K562 (cell line): ENCODE data around the gene B4GALNT2. TPM values are rescaled to one million over a fixed set of nuclear protein-coding genes. Genes with fewer than 3 reads are reported as not detected.

Experiments
- ATAC-seq: fragments of 200-7000 bp; cut with Tn5 transposase; 3 replicates; pipeline ENCODE4 v1.9.1; 2020; ENCODE audit warnings: moderate library complexity
- BruUV-seq: library from RNA; stranded (reverse); fragments of 400-500 nt; replicated peaks from 2 replicates; lab custom pipeline; 2021; lab: Mats Ljungman, UMichigan
- CTCF ChIA-PET: fragments of 300-600 bp; formaldehyde crosslinking; extraction: SDS; loops from one replicate; lab custom pipeline; 2021; ENCODE audit warnings: low intra/inter-chr PET ratio; lab: Yijun Ruan, JAX
- POLR2A ChIA-PET: fragments of 300-600, 350-650 bp; sonication (Branson Sonifier 250); formaldehyde crosslinking; extraction: SDS; loops from one replicate; lab custom pipeline; 2021; ENCODE audit warnings: antibody characterized with exemption, inconsistent platforms; lab: Yijun Ruan, JAX
- DNase-seq, 4 experiments: peaks; one replicate each; pipeline versions ENCODE4 v3.0.0 to v3.0.0-alpha.2; 2011 to 2018; ENCODE audit warnings: low spot score in 3 of 4, mixed read lengths in 3 of 4; ENCODE audit errors: extremely low read depth in 1 of 4
- FAIRE-seq: peaks from 2 replicates; lab custom pipeline; 2011; peaks lifted over from hg19 to GRCh38; lab: Jason Lieb, UNC
- H2AFZ ChIP-seq: 2 replicates; pipeline ENCODE4 v1.6.0; 2011; ENCODE audit warnings: low read depth, low read length, control low read depth, inconsistent platforms
- H3K27ac ChIP-seq: fragments of 200-600 bp; 3 replicates; pipeline ENCODE4 v1.8.0; 2011; ENCODE audit warnings: low read depth, mild to moderate bottlenecking, control low read depth, inconsistent platforms, low read length, moderate library complexity, mixed read lengths; ENCODE audit errors: extremely low read depth
- H3K27me3 ChIP-seq, 2 experiments: fragments of 300-600 bp in 1 of 2; 2 replicates in 1 of 2; 3 replicates in 1 of 2; pipeline versions ENCODE4 v1.6.0 to v1.8.0; 2011; ENCODE audit warnings: inconsistent platforms in 2 of 2, low read length in 2 of 2, mild to moderate bottlenecking in 1 of 2, mixed read lengths in 1 of 2, moderate library complexity in 1 of 2; ENCODE audit not compliant: control insufficient read depth in 2 of 2, insufficient read depth in 2 of 2
- H3K36me3 ChIP-seq: fragments of 300-600 bp; 3 replicates; pipeline ENCODE4 v1.8.0; 2011; ENCODE audit warnings: mild to moderate bottlenecking, low read length, inconsistent platforms; ENCODE audit not compliant: control insufficient read depth, insufficient read depth
- H3K4me1 ChIP-seq, 2 experiments: fragments of 200-600 bp in 1 of 2; replicated peaks in 1 of 2; 2 replicates in 1 of 2; 3 replicates in 1 of 2; pipeline versions ENCODE4 v1.5.1 to v1.8.0; 2011; ENCODE audit warnings: inconsistent platforms in 2 of 2, low read length in 2 of 2, mild to moderate bottlenecking in 1 of 2, mixed read lengths in 1 of 2, moderate library complexity in 1 of 2; ENCODE audit not compliant: control insufficient read depth in 2 of 2, insufficient read depth in 2 of 2
- H3K4me2 ChIP-seq: 2 replicates; pipeline ENCODE4 v1.6.1; 2011; ENCODE audit warnings: low read length, control low read depth, inconsistent platforms, mixed read lengths; ENCODE audit not compliant: insufficient read depth
- H3K4me3 ChIP-seq: fragments of 200-600 bp; sonication (generic), shearing (Covaris generic); 2 replicates; pipeline ENCODE4 v1.5.1; 2016; ENCODE audit warnings: control low read depth, inconsistent platforms
- H3K79me2 ChIP-seq: fragments of 200-600 bp; 3 replicates; pipeline ENCODE4 v1.8.0; 2011; ENCODE audit warnings: low read length, inconsistent platforms; ENCODE audit not compliant: control insufficient read depth, insufficient read depth
- H3K9ac ChIP-seq, 2 experiments: 2 replicates each; pipeline versions ENCODE4 v1.6.0 to v1.6.1; 2011; ENCODE audit warnings: low read depth in 2 of 2, low read length in 2 of 2, control low read depth in 1 of 2, inconsistent platforms in 1 of 2, mild to moderate bottlenecking in 1 of 2, mixed read lengths in 1 of 2; ENCODE audit not compliant: insufficient read depth in 1 of 2
- H3K9me1 ChIP-seq: one replicate; pipeline ENCODE4 v1.6.0; 2011; ENCODE audit warnings: inconsistent platforms, mild to moderate bottlenecking, low read length, moderate library complexity; ENCODE audit not compliant: control insufficient read depth, insufficient read depth
- H3K9me3 ChIP-seq: replicated peaks from 2 replicates; pipeline ENCODE4 v1.5.1; 2011; ENCODE audit warnings: low read depth, low read length, inconsistent platforms; ENCODE audit not compliant: control insufficient read depth, insufficient read depth
- H4K20me1 ChIP-seq: replicated peaks from 2 replicates; pipeline ENCODE4 v1.6.1; 2011; ENCODE audit warnings: low read length, inconsistent platforms, mixed read lengths; ENCODE audit not compliant: control insufficient read depth, insufficient read depth
- ELF1 ChIP-seq: fragments of 200-800 bp; sonication (Bioruptor generic); IDR thresholded peaks from 2 replicates; pipeline ENCODE4 v1.6.1; 2016; ENCODE audit warnings: missing genetic modification characterization, missing compliant biosample characterization
- FOXJ3 ChIP-seq: sonication (generic); formaldehyde crosslinking; IDR thresholded peaks from 2 replicates; pipeline ENCODE4 v1.4.0; 2020; ENCODE audit warnings: mild to moderate bottlenecking, missing genetic modification reagents
- HNRNPL ChIP-seq: fragments of 200-400 bp; formaldehyde crosslinking; IDR thresholded peaks from 2 replicates; pipeline ENCODE4 v1.6.1; 2017; ENCODE audit warnings: low read depth, mild to moderate bottlenecking, low read length
- NCOA4 ChIP-seq: fragments of 450-650 bp; IDR thresholded peaks from 2 replicates; pipeline ENCODE4 v1.6.1; 2018; ENCODE audit warnings: mild to moderate bottlenecking; ENCODE audit not compliant: partially characterized antibody
- NFE2L1 ChIP-seq: fragments of 450-650 bp; IDR thresholded peaks from 2 replicates; pipeline ENCODE4 v1.6.1; 2016; ENCODE audit warnings: missing genetic modification characterization, low read depth, mild to moderate bottlenecking, missing compliant biosample characterization, moderate library complexity, borderline replicate concordance
- POLR2A ChIP-seq: fragments of 450-650 bp; conservative IDR thresholded peaks from 2 replicates; pipeline ENCODE4 v1.6.1; 2016
- RBM15 ChIP-seq: fragments of 200-400 bp; formaldehyde crosslinking; IDR thresholded peaks from 2 replicates; pipeline ENCODE4 v1.6.1; 2018; ENCODE audit warnings: mild to moderate bottlenecking, low read length, moderate library complexity; ENCODE audit not compliant: insufficient read depth
- SIN3A ChIP-seq, 2 experiments: fragments of 150-350 bp in 1 of 2; IDR thresholded peaks; 2 replicates each; pipeline ENCODE4 v1.6.1; 2011 to 2016; ENCODE audit warnings: borderline replicate concordance in 2 of 2, low read depth in 2 of 2, low read length in 2 of 2, mild to moderate bottlenecking in 2 of 2, moderate library complexity in 2 of 2; ENCODE audit not compliant: control insufficient read depth in 1 of 2
- SMC3 ChIP-seq: conservative IDR thresholded peaks from 2 replicates; pipeline ENCODE4 v1.6.1; 2011; ENCODE audit warnings: low read depth, low read length, improper control_type of control experiment; ENCODE audit not compliant: insufficient read depth
- ZBTB43 ChIP-seq: sonication (generic); formaldehyde crosslinking; IDR thresholded peaks from 2 replicates; pipeline ENCODE4 v1.8.0; 2023; ENCODE audit warnings: mild to moderate bottlenecking, missing genetic modification reagents
- ZNF175 ChIP-seq: fragments of 200-800 bp; sonication (Bioruptor generic); IDR thresholded peaks from 2 replicates; pipeline ENCODE4 v1.6.1; 2016; ENCODE audit warnings: low read depth, mild to moderate bottlenecking, missing genetic modification characterization, missing compliant biosample characterization
- ZNF263 ChIP-seq: sonication (generic); formaldehyde crosslinking; IDR thresholded peaks from 2 replicates; pipeline ENCODE4 v1.8.0; 2022; ENCODE audit warnings: mild to moderate bottlenecking, missing genetic modification reagents, borderline replicate concordance
- ZNF512 ChIP-seq: IDR thresholded peaks from 2 replicates; pipeline ENCODE4 v1.6.1; 2016; ENCODE audit warnings: missing genetic modification characterization, missing compliant biosample characterization
- ZNF586 ChIP-seq: fragments of 450-650 bp; formaldehyde crosslinking; conservative IDR thresholded peaks from 2 replicates; pipeline ENCODE4 v1.4.0; 2020; ENCODE audit warnings: mild to moderate bottlenecking, moderate library complexity
- ZNF644 ChIP-seq: fragments of 200-800 bp; sonication (Bioruptor generic); IDR thresholded peaks from 2 replicates; pipeline ENCODE4 v1.6.1; 2016; ENCODE audit warnings: low read depth, missing genetic modification characterization, missing compliant biosample characterization
- WGBS: fragments of 100-300 bp; shearing (Covaris generic); methylation state at CpG from one replicate; pipeline ENCODE4 v1.1.6; 2016; ENCODE audit warnings: low coverage, mixed read lengths; ENCODE audit not compliant: insufficient coverage; ENCODE audit errors: missing lambda C conversion rate; 5-methylcytosine and 5-hydroxymethylcytosine counted together
- in situ Hi-C: fragments of 300-500 bp; cut with MboI; formaldehyde crosslinking; loops from 4 replicates; pipeline ENCODE4 v1.15.0; 2018; ENCODE audit warnings: inconsistent platforms, mixed read lengths
- intact Hi-C: fragments of 100-400 bp; cut with micrococcal nuclease; formaldehyde crosslinking; loops from 2 replicates; pipeline ENCODE4 v1.14.2; 2022
- polyA plus RNA-seq, 8 experiments: library from polyadenylated mRNA; depleted of rRNA in 4 of 8; stranded (reverse) in 5 of 8; unstranded in 3 of 8; fragments of >200 nt; fragmentation: Nextera tagmentation in 2 of 8; fragmentation: Illumina TruSeq in 1 of 8; extraction: Ambion mirVana in 2 of 8; extraction: Trizol in 1 of 8; gene quantifications; 2 replicates each; pipeline versions ENCODE4 v1.2.1 to v1.2.3, GENCODE V29; 2011 to 2014; ENCODE audit warnings: inconsistent platforms in 1 of 8, missing spikeins in 1 of 8
- total RNA-seq, 7 experiments: library from RNA; depleted of rRNA in 6 of 7; stranded (reverse); fragments of >200 nt in 6 of 7; fragmentation: Illumina TruSeq in 2 of 7; extraction: Trizol in 2 of 7; gene quantifications; 2 replicates each; pipeline versions ENCODE4 v1.2.1 to v1.2.3, GENCODE V29; 2011 to 2021; ENCODE audit warnings: low replicate concordance in 1 of 7

Gene B4GALNT2
- total and polyA plus RNA-seq, 9 of the 15 experiments (the other 6 are each of a cell fraction or from before 2014, with no cell fraction given) = not detected

- Histone ChIP-seq H3K9me1 (no peaks in the 10 kb centered on the region), H3K4me2 (no peak overlapping the region), H3K27me3 (peaks cover 10 to 23% of the 10 kb centered on the region in 2 experiments; a peak in 4 of 5 replicates), H3K4me3 (no peak overlapping the region), H2AFZ (no peak overlapping the region), H3K27ac (no peak overlapping the region), H4K20me1 (no peaks in the 10 kb centered on the region), H3K9ac (no peak overlapping the region), H3K4me1 (no peaks in the 10 kb centered on the region), H3K79me2 (no peaks in the 10 kb centered on the region), H3K36me3 (no peaks in the 10 kb centered on the region), H3K9me3 (no peaks in the 10 kb centered on the region)
- whole genome bisulfite sequencing = 7% methylated on average over 1 of the region's 1 CpG
- POLR2A ChIA-PET = no interaction called here
- CTCF ChIA-PET = no interaction called here
- no TSS peak for BruUV-seq
- TF ChIP-seq POLR2A (no peak), NFE2L1 (tag) (no peak), NCOA4 (no peak), ZNF175 (CRISPR knock-in tag) (no peak), HNRNPL (no peak), ELF1 (tag) (no peak), SIN3A (IDR thresholded peaks at IDR 0.05; ENCODE audit: borderline replicate concordance in 2 of 2, control insufficient read depth in 1 of 2, low read depth in 2 of 2, low read length in 2 of 2) (no peak), SMC3 (no peak), ZBTB43 (CRISPR knock-in tag) (no peak), FOXJ3 (no peak), ZNF586 (CRISPR knock-in tag) (no peak), ZNF644 (tag) (no peak), RBM15 (no peak), ZNF512 (tag) (no peak), ZNF263 (CRISPR knock-in tag) (no peak)
- in situ Hi-C loops = no loop called here
- intact Hi-C loops = no loop called here
- DNase-seq = no peak
- FAIRE-seq = no peak
- ATAC-seq = no peak
These were observed 46.3 kb upstream of the B4GALNT2 start for GRCh38 chr17:49086316-49086605.
